ENCODE results near the gene DNAI1.

DNAI1 gene

GRCh38 chr9:34505370-34506120 lies 46.9 kb downstream of the DNAI1 start:
- no peak overlapping the region for H3K4me3 ChIP-seq (ENCODE audit: low read length)
- no peak for TF ChIP-seq CTCF (conservative IDR thresholded peaks at IDR 0.05; ENCODE audit: low read length)
- peak; percentile 11 for DNase-seq (ENCODE audit: low read depth)

- DNase-seq (ENCODE audit: low read depth) = no peak
- no peak overlapping the region for H3K4me3 ChIP-seq (ENCODE audit: low read length)
- TF ChIP-seq CTCF (conservative IDR thresholded peaks at IDR 0.05; ENCODE audit: low read length) = no peak
Observed at GRCh38 chr9:34506623-34507022, 48.0 kb downstream of the DNAI1 start.

- no peak for DNase-seq (ENCODE audit: low read depth)
- no peak for TF ChIP-seq CTCF (conservative IDR thresholded peaks at IDR 0.05; ENCODE audit: low read length)
- H3K4me3 ChIP-seq (ENCODE audit: low read length) = no peak overlapping the region
Observed at GRCh38 chr9:34507556-34507955, 49.0 kb downstream of the DNAI1 start.

GRCh38 chr9:34507966-34508365 lies 49.4 kb downstream of the DNAI1 start:
- H3K4me3 ChIP-seq (ENCODE audit: low read length) = no peak overlapping the region
- no peak for DNase-seq (ENCODE audit: low read depth)
- TF ChIP-seq CTCF (conservative IDR thresholded peaks at IDR 0.05; ENCODE audit: low read length) = no peak

GRCh38 chr9:34508463-34508862 lies 49.9 kb downstream of the DNAI1 start:
- no peak for TF ChIP-seq CTCF (conservative IDR thresholded peaks at IDR 0.05; ENCODE audit: low read length)
- no peak for DNase-seq (ENCODE audit: low read depth)
- no peak overlapping the region for H3K4me3 ChIP-seq (ENCODE audit: low read length)

- DNase-seq (ENCODE audit: low read depth) = no peak
- H3K4me3 ChIP-seq (ENCODE audit: low read length) = no peak overlapping the region
- TF ChIP-seq CTCF (conservative IDR thresholded peaks at IDR 0.05; ENCODE audit: low read length) = no peak
Observed at GRCh38 chr9:34508951-34509350, 50.3 kb downstream of the DNAI1 start.

Measured in AG10803 (cell line).